ENCODE results near the gene RSL24D1.
"Not testable (repeated sequence)": the region's sequence is repeated elsewhere in the genome, so short reads cannot be mapped to it uniquely, and the experiment has no call there.

RSL24D1 gene

DNA sequence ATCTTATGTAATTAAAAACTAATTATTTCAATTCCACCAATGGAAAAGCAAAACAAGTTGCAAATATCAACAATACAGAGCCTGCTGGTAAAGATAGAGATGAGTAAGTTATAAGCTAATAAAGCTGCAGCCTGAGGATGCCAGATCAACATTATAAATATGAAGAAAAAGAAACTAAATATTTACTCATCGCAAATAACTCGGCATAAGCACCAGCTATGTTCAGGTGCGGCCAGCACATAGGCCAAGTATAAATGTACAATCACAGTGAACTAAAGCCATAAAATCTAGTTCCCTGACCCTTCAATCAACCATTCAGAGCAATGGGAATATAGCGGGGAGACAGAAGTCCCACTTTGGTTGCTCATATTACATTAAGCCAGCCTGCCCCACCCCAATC lies 7.7 kb upstream of the RSL24D1 start:
- no peak for DNase-seq

DNA sequence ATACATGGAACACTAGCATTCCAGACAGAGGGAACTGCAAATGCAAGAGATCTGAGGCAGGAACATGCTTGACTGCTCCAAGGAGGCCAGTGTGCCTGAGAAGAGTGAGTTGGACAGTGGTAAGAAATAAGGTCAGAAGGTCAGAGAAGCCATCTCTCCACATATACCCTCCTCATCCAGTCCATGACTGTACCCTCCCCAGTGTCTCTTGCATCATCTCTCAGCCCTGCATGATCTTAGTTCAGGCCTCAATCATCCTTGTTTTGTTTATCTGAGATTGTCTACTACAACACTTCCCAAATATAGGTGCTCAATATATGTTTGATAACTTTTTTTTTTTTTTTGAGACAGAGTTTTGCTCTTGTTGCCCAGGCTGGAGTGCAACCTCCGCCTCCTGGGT lies 5.5 kb upstream of the RSL24D1 start:
- DNase-seq, result no peak

DNA sequence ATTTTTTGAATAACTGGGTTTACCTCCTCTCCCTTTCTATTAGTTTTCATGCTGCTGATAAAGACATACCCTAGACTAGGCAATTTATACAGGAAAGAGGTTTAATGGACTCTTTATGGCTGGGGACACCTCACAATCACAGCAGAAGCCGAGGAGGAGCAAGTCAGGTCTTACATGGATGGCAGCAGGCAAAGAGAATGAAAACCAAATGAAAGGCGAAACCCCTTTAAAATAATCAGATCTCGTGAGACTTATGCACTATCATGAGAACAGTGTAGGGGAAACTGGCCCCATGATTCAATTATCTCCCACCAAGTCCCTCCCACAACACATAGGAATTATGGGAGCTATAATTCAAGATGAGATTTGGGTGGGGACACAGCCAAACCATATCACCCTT lies 2.0 kb upstream of the RSL24D1 start:
- DNase-seq, result no peak

DNA sequence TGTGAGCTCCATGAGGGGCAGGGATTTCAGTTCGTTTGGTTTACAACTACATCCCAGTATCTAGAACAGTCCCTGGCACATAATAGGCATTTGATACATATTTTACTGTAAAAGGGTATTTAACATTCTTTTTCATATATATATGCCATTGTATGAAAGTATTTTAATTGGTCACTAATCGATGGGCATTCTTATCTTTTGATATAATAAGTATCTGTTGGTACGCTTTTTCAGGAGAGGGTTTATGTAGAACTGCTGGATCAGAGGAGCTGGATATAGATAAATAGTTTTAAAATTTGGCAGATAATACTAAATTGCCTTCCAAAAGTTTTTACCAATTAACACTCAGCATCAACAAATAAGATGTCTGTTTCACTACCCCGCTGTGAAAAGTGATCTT lies 978 bp upstream of the RSL24D1 start:
- no peak for DNase-seq

DNA sequence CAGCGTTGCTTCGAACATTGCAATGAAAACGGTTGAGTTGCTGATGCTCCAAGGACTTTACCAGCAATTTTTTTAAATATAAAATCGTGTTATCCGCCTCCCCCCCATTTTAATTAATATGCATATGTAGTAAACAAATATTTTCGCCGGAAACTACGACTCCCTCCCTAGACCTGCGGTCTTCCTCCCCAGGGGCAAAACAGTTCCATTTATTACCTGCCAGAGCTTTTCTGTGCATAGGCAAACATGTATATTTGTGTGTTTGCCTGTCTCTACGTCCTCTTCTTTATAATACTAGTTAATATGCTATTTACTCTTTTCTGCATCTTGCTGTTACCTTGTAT lies 593 bp upstream of the RSL24D1 start:
- no peak for DNase-seq

DNA sequence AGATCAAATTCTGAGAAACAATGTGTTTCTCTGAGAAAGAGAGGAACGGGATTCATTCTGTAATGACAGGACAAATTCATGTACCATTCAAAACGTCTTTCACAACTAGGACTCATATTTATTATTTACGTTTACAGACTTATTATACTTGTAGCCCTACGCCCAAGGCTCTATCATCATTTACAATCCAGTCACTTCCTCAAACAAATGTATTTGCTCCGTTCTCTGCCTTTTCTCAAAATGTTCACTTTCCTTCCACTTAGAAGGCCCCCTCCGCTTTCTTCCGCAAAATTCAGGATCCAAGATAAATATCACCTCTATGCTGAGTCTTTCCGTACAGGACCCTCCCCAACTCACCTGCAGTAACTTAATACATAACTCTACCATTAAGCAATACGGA lies 745 bp downstream of the RSL24D1 start:
- no peak for DNase-seq

DNA sequence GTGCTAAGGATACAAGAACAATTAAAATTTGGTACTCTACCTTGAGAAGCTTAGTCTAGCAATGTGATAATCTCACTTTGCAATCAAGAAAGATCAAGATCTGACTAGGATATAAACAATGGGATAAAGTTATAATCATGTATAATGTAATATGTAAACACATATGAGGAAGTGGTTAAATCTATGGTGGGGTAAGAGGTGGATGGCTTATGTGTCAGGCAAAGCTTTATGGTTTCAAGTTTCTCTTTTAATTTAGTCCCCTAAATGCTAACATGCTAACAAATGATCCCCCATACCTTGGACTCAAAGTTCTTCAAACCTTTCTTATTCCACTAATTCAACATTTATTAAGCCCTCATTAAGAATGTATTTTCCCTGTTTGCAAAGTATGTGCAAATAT lies 2.5 kb downstream of the RSL24D1 start:
- no peak for DNase-seq

DNA sequence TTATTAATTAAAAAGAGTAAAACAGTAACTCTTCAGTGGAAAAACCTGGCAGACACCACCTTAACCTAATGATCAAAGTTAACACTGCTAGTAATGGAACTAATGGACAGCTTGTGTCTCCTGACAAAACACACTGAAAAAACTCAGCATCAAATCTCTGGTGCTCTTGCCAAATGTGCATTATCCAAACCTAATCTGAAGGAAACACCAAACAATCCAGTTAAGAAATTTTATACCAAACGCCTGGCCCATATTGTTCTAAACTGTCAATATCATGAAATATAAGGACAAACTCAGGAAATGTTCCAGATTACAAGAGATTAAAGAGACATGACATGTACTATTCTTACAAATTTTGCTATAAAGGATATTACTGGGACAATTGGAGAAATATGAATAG lies 10.4 kb downstream of the RSL24D1 start:
- DNase-seq, result no peak

DNA sequence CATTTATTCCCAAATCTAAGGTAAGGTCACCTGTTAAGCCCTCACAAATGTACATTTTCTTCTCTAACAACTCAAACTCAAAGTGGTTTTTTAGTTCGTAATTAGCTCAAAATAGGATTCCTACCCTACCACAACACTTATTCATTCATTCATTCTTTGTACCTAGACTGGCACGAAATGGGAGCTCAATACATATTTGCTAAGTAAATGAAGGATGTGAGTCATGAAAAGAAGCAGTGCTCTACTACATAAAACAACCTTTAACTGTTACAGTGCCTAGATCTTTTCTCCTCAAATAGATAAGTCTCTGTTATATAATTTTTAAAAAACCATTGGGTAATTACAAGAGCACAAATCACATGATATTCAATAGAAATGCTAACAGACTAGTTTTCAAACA lies 13.1 kb downstream of the RSL24D1 start:
- DNase-seq, result no peak

DNA sequence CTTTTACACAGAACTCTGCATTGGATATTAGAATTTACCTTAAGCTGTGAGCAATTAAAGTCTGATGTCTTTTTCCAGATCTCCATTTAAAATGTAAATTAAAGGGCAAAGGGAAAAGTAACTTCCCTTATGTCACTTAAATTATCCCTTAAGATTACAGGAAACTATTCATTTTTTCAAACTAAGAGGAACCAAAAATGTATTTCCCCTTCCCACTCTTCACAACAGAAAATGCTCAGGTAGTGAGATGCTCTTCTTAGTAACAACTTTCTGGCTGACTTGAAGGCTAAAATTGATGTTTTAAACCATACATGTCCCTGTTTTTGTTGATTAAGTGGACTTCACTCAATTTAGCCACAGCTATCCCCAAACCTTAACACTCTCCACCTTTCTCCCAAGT lies 17.6 kb downstream of the RSL24D1 start:
- no peak for DNase-seq

DNA sequence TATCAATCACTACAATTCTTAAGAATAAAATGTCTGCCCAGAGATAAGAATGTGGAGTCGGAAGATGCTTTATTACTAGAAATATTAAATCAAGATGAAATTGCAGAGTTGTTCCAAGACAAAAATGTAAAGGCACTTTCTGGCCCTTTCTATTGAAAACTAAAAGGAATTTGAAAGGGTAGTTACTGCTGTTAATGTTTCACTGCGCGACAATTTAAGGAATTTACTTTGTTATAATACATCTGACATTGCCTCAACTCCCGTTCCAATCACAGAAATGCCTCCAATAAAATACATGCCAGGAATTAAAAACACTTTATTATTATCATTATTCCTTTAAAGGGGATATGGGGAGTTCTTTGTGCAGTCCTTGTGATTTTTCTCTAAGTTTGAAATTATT lies 26.4 kb downstream of the RSL24D1 start:
- DNase-seq, result no peak

DNA sequence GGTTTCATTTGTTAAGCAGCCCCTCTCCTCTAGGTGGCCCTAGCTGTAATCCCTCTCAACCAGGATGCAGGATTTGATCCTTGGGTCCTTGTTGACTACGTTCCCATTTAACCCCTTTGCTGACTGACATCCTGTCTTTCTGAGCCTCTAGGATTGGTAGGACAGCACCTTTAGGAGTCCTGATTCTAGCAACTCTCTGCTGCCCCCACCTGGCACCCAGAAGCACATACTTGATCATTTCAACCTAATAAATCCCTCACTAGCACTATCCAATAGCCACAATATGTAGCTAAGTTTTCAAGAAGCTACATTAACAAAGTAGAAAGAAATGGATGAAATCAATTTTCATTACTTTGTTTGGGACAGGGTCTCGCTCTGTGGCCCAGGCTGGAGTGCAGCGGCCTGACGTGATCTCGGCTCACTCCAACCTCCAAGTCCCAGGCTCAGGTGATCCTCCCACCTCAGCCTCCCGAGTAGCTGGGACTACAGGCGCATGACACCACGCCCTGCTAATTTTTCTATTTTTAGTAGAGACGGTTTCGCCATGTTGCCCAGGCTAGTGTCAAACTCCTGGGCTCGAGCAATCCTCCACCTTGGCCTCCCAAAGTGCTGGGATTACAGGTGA lies 28.3 kb downstream of the RSL24D1 start:
- peak; percentile 64 for DNase-seq

DNA sequence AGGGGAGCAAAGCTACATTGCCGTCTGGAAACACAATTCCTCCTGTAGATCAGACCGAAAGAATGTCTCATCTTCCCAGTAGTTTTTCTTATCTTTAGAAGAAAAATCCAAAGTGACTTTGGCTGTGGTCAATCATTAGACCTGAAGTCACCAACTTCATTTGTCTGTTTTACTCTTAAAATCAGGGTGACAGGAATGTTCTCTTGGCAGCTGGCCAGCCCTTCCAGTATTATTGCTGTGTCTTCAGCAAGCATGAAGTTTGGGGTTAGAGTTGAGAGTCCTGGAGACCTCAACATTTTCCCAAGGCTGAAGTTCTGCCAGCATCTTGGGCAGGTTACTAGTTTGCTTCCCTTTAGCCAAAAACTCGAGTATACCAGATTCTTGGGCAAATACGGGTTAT lies 32.5 kb downstream of the RSL24D1 start:
- DNase-seq, result no peak

DNA sequence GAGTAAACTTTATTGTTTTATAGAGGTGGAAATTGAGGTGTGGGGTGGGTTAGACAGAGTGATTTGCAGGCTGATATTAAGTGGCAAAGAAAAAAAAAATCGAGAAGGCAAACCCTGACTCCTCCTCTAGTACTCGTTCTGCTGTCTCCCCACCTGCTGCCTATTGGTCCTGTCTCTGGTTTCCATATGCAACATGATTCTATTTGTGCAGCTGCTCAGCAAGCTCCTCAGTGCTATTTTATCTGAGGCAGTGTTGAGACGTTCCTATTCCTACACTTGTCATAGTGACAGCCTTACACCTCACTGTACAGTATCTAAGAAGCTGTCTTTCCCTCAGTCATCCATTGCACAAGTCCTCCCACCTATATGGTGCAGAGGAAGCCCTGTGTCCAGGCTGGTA lies 45.1 kb downstream of the RSL24D1 start:
- no peak for DNase-seq

DNA sequence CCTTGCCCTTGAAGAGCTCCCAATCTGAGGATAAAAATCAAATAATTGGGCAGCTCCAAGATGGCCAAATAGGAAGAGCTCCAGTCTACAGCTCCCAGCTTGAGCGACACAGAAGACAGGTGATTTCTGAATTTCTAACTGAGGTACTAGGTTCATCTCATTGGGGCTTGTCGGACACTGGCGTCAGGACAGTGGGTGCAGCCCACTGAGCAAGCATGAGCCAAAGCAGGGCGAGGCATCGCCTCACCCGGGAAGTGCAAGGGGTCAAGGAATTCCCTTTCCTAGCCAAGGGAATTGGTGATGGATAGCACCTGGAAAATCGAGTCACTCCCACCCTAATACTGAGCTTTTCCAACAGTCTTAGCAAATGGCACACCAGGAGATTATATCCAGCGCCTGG lies 53.6 kb downstream of the RSL24D1 start:
- not testable (repeated sequence) for DNase-seq

DNA sequence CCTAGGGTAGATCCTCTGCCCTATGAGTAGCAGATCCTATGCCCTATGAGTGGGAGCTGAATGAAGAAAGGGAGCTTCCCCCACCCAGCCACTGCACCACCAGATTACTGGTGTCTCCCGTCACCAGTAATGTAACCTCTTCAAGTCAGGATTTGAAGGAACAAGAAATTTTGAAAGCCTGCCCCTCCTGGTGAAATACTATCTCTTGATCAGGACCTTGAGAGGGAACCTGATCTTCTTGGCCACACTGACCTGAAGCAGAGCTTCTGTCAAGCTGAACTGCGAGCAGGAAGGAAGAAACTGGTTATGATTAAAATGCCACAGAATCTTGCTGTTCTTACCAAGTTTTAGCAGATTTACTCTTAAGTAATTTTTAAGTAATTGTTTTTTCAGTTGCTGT lies 62.8 kb downstream of the RSL24D1 start:
- DNase-seq, result no peak

DNA sequence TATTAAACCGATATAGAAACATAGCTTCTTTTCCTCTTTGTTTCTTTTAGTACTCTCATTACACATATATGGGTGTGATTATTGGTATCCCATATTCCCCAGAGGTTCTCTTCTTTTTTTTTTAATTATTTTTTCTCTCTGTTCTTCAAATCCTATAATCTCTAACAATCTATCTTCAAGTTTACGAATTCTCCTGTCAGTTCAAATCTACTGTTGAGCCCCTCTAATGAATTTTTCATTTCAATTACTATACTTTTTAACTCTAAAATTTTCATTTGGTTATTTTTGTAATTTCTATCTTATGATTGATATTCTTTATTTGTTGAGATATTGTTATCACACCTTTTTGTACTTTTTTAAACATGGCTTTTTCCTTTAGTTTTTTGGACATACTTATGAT lies 64.1 kb downstream of the RSL24D1 start:
- no peak for DNase-seq
